ENCODE data around the gene PRKG2. TPM values are rescaled to one million over a fixed set of nuclear protein-coding genes. Genes with fewer than 3 reads are reported as not detected.

Gene PRKG2
- polyA plus RNA-seq, 2 of the 4 experiments (the other 2 are of a cell fraction): 0.96 to 5.3 TPM

GRCh38 chr4:81142744-81143143, 72.3 kb downstream of the PRKG2 start:
- H3K9me3 ChIP-seq: no peaks in the 10 kb centered on the region
- DNase-seq (ENCODE audit: low read depth in 1 of 2, low spot score in 1 of 2): no peak
- no peak overlapping the region for H3K4me2 ChIP-seq
- no peaks in the 10 kb centered on the region for H3K4me1 ChIP-seq
- H3K4me3 ChIP-seq: no peak overlapping the region
- ATAC-seq: no peak
- CTCF ChIA-PET: interaction anchor here (1.0 kb wide), 1 partner anchor 209 kb away, joined by 3 read pairs; no protein-coding TSS in a partner anchor
- POLR2A ChIA-PET: no interaction called here
- H3K27ac ChIP-seq: no peak overlapping the region
- no peak for FAIRE-seq
- TF ChIP-seq ZNF302 (CRISPR knock-in tag; IDR thresholded peaks at IDR 0.05) (no peak), RCOR1 (IDR thresholded peaks at IDR 0.05; ENCODE audit: low read depth, low read length) (no peak), ZFP36 (IDR thresholded peaks at IDR 0.05; ENCODE audit: borderline replicate concordance, partially characterized antibody) (no peak), MYC (IDR thresholded peaks at IDR 0.05; ENCODE audit: borderline replicate concordance, low read length) (no peak), TP53 (CRISPR knock-in tag; IDR thresholded peaks at IDR 0.05) (no peak), CHD2 (IDR thresholded peaks at IDR 0.05; ENCODE audit: low read length, partially characterized antibody) (no peak), NR3C1 (IDR thresholded peaks at IDR 0.05) (no peak), NPAS2 (CRISPR knock-in tag; IDR thresholded peaks at IDR 0.05; ENCODE audit: borderline replicate concordance) (no peak), NFE2L2 (conservative IDR thresholded peaks at IDR 0.05; ENCODE audit: low read length) (no peak), FOXS1 (CRISPR knock-in tag; IDR thresholded peaks at IDR 0.05) (no peak), FOSB (CRISPR knock-in tag; IDR thresholded peaks at IDR 0.05) (no peak), BCL3 (IDR thresholded peaks at IDR 0.05) (no peak), CHD4 (IDR thresholded peaks at IDR 0.05; ENCODE audit: borderline replicate concordance) (no peak), E2F6 (IDR thresholded peaks at IDR 0.05; ENCODE audit: borderline replicate concordance, low read depth) (no peak), FOSL2 (IDR thresholded peaks at IDR 0.05) (no peak), FOSL2 (CRISPR knock-in tag; IDR thresholded peaks at IDR 0.05) (no peak), GATA3 (IDR thresholded peaks at IDR 0.05; ENCODE audit: borderline replicate concordance) (no peak)
- TF ChIP-seq, protein P1, sequence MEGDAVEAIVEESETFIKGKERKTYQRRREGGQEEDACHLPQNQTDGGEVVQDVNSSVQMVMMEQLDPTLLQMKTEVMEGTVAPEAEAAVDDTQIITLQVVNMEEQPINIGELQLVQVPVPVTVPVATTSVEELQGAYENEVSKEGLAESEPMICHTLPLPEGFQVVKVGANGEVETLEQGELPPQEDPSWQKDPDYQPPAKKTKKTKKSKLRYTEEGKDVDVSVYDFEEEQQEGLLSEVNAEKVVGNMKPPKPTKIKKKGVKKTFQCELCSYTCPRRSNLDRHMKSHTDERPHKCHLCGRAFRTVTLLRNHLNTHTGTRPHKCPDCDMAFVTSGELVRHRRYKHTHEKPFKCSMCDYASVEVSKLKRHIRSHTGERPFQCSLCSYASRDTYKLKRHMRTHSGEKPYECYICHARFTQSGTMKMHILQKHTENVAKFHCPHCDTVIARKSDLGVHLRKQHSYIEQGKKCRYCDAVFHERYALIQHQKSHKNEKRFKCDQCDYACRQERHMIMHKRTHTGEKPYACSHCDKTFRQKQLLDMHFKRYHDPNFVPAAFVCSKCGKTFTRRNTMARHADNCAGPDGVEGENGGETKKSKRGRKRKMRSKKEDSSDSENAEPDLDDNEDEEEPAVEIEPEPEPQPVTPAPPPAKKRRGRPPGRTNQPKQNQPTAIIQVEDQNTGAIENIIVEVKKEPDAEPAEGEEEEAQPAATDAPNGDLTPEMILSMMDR (IDR thresholded peaks at IDR 0.05): no peak
- WGBS (ENCODE audit: missing lambda C conversion rate): 89% methylated on average over 7 of the region's 7 CpGs

DNA sequence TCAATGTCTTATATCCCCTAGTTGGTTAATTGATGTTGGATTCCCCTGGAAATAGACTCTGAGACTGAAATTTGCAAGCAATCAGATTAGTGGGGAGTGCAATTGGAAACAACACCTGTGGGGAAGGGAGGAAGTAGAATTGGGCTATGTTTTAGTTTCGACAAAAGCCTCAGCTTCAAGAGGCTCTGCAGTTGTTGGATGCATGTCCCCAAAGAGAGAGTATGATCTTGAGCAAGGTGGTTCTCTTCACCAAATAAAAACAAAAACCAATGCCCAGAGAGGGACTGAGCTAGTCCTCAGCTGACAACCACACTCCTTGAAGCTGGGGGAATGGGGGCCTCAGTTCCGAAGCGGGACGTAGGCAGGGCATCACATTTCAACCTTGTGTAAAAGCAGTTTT, 77.1 kb downstream of the PRKG2 start:
- Histone ChIP-seq H3K4me3 (no peak overlapping the region), H3K9me3 (no peaks in the 10 kb centered on the region), H3K27ac (no peak overlapping the region), H3K4me1 (no peaks in the 10 kb centered on the region), H3K4me2 (no peak overlapping the region)
- no peak for ATAC-seq
- FAIRE-seq: no peak
- POLR2A ChIA-PET: no interaction called here
- DNase-seq (ENCODE audit: low read depth in 1 of 2, low spot score in 1 of 2): no peak
- WGBS (ENCODE audit: missing lambda C conversion rate): 96% methylated on average over 4 of the region's 4 CpGs
- CTCF ChIA-PET: no interaction called here
- TF ChIP-seq SMC3 (IDR thresholded peaks at IDR 0.05) (no peak), ZSCAN20 (CRISPR knock-in tag; IDR thresholded peaks at IDR 0.05) (no peak)

DNA sequence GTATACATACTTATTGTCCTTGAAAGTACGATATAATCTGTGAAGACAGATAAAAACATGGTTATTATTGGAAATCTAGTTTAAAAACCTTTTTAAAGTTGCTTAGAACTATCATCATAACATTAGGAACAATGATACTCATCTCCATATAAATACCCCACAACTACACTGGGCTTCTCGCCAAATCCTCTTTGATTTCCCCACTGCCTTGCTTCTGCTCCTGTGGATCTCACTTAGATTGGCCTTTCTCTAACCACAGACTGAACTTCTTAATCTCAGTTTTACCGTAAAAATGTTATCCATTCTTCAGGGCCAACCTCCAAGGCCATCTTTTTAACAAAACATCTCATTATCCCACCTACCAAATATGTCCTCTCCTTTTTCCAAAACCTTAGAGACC, 77.6 kb downstream of the PRKG2 start:
- TF ChIP-seq HOXB13 (CRISPR knock-in tag; IDR thresholded peaks at IDR 0.05; ENCODE audit: low read depth): no peak
- no peak for TF ChIP-seq NR3C1 (IDR thresholded peaks at IDR 0.05)
- TF ChIP-seq, protein P2, sequence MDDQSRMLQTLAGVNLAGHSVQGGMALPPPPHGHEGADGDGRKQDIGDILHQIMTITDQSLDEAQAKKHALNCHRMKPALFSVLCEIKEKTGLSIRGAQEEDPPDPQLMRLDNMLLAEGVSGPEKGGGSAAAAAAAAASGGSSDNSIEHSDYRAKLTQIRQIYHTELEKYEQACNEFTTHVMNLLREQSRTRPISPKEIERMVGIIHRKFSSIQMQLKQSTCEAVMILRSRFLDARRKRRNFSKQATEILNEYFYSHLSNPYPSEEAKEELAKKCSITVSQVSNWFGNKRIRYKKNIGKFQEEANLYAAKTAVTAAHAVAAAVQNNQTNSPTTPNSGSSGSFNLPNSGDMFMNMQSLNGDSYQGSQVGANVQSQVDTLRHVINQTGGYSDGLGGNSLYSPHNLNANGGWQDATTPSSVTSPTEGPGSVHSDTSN (IDR thresholded peaks at IDR 0.05): no peak
- TF ChIP-seq HOXA7 (CRISPR knock-in tag; IDR thresholded peaks at IDR 0.05): no peak
- no peak for TF ChIP-seq ZSCAN20 (CRISPR knock-in tag; IDR thresholded peaks at IDR 0.05)
- WGBS (ENCODE audit: missing lambda C conversion rate): 81% methylated on average over 3 of the region's 3 CpGs
- H3K27ac ChIP-seq: no peak overlapping the region
- ChIA-PET CTCF (no interaction called here), POLR2A (no interaction called here)
- ATAC-seq: no peak
- H3K9me3 ChIP-seq: no peaks in the 10 kb centered on the region
- no peak overlapping the region for H3K4me2 ChIP-seq
- no peak for DNase-seq (ENCODE audit: low read depth in 1 of 2, low spot score in 1 of 2)
- no peaks in the 10 kb centered on the region for H3K4me1 ChIP-seq
- H3K4me3 ChIP-seq: no peak overlapping the region
- no peak for FAIRE-seq
